HG03457 (cell line): ENCODE measurements around the gene ZNF613.
"Not testable (repeated sequence)": the region's sequence is repeated elsewhere in the genome, so short reads cannot be mapped to it uniquely, and the experiment has no call there.

Experiments used
- ATAC-seq: cut with Tn5 transposase; IDR thresholded peaks from one replicate; pipeline ENCODE4 v1.9.1; 2021; ENCODE audit warnings: moderate number of reproducible peaks; ENCODE audit not compliant: unreplicated experiment

ZNF613 gene

DNA sequence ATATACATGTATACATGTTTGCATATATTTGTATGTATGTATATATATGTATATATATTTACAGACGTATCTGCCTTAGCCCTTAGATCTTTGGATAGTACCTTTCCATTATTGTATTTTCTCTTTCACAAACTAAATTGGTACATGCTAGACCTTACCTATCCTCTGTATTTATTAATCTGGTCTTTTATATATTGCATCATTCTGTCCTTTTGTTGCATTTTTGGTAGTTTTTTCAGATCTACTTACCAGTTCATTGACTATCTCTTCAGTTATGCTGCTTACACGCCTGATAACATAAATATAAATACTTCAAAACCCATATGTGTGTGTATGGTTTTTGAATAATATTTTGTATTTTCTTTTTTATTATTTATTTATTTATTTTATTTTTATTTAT is 11.7 kb downstream of the ZNF613 start:
- ATAC-seq: no peak

DNA sequence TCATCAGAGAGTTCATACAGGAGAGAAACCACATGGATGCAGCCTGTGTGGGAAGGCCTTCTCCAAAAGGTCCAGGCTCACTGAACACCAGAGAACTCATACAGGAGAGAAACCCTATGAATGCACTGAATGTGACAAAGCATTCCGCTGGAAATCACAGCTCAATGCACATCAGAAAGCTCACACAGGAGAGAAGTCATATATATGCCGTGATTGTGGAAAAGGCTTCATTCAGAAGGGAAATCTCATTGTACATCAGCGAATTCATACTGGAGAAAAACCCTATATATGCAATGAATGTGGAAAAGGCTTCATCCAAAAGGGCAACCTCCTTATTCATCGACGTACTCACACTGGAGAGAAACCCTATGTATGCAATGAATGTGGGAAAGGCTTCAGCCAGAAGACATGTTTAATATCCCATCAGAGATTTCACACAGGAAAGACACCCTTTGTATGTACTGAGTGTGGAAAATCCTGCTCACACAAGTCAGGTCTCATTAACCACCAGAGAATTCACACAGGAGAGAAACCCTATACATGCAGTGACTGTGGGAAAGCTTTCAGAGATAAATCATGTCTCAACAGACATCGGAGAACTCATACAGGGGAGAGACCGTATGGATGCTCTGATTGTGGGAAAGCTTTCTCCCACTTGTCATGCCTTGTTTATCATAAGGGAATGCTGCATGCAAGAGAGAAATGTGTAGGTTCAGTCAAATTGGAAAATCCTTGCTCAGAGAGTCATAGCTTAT is 17.7 kb downstream of the ZNF613 start:
- ATAC-seq: no peak

GRCh38 chr19:51946602-51947001 is 19.3 kb downstream of the ZNF613 start:
- no peak for ATAC-seq

DNA sequence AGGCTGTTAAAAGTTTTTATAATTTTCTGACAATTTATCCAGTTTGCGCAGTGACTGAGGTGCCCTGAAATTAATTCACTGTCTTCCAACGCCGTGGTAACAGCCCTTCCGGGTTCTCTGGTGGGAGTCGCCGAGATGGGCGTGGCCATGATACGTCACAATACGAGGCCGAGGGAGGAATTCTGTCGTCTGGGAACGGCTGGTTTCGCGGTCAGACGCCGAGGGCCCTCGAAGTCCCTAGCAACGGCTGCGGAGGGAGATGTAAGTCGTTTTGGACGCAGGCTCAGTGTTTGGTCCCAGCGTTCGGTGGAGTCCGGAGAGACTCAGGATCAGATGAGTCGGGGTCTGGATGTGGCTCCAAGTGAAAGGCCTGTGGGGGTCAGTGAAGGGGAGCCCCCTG is 21.7 kb downstream of the ZNF613 start:
- ATAC-seq: no peak

- ATAC-seq: not testable (repeated sequence)
Observed at GRCh38 chr19:51957846-51958245, 30.6 kb downstream of the ZNF613 start.

- no peak for ATAC-seq
Observed at GRCh38 chr19:51959791-51960190, 32.5 kb downstream of the ZNF613 start.

GRCh38 chr19:51960621-51961233 is 33.5 kb downstream of the ZNF613 start:
- not testable (repeated sequence) for ATAC-seq

GRCh38 chr19:51965583-51965982 is 38.3 kb downstream of the ZNF613 start:
- no peak for ATAC-seq

GRCh38 chr19:51970718-51971117 is 43.4 kb downstream of the ZNF613 start:
- ATAC-seq: no peak

DNA sequence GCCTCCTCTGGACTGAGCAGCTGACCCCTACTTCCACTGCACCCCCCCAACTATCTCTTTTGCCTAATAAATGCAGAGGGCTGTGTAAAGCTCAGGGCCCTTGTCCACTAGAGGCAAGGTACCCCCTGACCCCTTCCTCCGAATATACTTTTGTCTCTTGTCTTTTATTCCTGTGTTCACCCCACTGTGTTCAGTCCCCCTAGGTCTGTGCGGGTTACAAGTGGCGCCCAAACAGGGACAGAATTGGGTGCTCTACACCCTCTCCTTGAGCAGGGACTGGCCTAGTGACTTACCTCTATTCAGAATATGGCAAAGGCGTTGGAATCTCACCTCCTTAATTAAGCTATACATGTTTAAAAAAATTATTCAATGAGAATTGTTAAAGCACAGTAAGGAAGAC is 44.4 kb downstream of the ZNF613 start:
- ATAC-seq: no peak

DNA sequence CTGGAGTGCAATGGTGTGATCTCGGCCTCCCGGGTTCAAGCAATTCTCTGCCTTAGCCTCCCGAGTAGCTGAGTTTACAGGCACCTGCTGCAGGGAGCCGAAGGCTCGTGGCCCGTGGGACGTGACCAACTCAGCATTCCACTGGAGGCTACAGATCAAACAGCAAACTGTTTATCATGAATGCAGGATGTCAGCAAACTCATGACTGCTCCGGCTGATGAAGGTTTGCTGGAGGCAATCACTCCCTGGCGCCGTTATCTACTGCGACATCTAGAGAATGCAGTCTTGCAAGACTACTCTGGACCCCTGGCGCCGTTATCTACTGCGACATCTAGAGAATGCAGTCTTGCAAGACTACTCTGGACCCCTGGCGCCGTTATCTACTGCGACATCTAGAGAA is 48.5 kb downstream of the ZNF613 start:
- not testable (repeated sequence) for ATAC-seq

DNA sequence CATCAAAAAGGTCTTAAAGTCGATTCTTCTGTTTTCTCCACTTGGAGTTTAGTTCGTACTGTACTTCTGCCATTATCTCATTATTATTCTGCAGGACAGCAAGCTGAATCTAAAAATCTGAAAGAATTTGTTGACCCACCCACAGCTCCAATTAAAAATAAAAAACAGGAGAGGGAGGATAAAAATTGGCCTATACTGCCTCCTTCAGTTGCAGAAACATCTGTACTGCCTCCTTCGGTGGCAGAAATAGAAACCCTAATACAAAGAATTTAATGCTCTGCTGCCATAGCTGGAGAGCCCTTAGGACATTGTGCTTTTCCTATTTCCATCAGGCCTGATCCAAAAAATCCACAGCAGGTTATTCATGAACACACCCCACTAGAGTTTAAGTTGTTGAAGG is 49.6 kb downstream of the ZNF613 start:
- ATAC-seq: no peak

GRCh38 chr19:51977346-51977745 is 50.1 kb downstream of the ZNF613 start:
- no peak for ATAC-seq

DNA sequence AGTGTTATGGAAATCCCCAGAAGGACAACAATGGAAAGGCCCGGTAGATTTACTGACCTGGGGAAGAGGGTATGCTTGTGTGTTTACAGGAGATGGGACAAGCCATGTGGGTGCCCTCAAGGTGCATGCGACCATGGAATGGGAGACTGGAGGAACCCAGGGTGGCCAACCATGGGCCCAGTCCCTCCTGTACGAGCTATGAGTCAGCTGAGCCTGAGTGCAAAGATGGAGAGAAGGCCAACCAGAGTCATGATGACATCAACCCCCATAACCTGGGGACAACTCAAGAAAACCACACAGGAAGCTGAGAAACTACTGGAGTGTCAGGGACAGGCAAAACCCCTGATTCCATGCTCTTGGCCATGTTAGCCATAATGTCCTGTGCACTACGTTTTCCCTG is 51.6 kb downstream of the ZNF613 start:
- ATAC-seq: no peak

DNA sequence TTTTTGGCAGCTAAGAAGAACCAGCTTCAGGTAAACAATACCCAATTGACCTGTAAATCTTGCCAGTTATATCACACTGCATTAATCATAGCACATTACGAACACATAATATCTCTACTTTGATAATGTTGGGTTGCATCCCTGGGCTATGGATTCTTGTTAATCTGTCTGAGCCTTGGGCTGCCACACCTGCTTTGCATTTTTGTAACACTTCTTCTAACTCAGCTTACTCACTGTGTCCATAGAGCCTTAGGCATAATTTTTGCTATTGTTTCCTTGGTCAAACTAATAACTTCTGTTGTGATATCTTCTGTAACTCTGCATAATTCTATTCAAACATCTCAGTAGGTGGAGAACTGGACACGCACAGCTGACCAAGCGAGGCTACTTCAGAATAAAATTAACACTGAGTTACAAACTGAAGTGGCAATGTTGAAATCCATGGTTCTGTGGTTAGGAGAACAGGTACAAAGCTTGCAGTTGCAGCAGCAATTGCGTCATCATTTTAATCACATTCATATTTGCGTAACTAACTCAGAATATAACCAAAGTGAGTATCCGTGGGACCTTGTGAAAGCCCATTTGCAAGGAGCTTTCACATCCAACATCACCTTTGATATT is 53.0 kb downstream of the ZNF613 start:
- ATAC-seq: no peak

- not testable (repeated sequence) for ATAC-seq
Observed at GRCh38 chr19:51980926-51981325, 53.7 kb downstream of the ZNF613 start.

DNA sequence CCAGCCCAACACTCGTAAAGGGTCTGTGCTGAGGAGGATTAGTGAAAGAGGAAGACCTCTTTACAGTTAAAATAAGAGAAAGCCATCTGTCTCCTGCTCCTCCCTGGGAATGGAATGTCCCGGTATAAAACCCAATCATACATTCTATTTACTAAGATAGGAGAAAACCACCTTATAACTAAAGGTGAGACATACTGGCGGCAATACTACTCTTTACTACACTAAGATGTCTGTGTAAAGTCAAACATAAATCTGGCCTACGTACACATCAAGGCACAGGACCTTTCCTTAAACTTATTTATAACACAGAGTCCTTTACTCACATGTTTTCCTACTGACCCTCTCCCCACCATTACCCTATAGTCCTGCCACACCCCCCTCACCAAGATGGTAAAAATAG is 56.1 kb downstream of the ZNF613 start:
- ATAC-seq: no peak

- ATAC-seq: peak; percentile 83
Observed at GRCh38 chr19:51986309-51987291, 59.3 kb downstream of the ZNF613 start, which contains the start of gene ZNF350. ZNF350 (minus strand) TSS chr19:51986840; CDS start chr19:51974360, 12,480 bp downstream.

DNA sequence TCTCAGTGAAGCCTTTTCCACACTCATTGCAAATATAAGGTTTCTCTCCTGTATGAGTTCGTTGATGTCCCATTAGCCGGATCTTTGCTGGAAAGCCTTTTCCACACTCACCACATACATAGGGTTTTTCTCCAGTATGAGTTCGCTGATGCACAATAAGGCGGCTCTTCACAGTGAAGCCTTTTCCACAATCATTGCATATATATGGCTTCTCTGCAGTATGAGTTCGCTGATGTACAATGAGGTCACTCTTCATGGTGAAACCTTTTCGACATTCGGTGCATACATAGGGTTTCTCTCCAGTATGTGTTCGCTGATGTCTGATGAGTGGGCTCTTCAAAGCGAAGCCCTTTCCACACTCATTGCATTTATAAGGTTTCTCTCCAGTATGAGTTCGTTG is 66.2 kb downstream of the ZNF613 start:
- no peak for ATAC-seq

GRCh38 chr19:51994048-51994644 is 66.9 kb downstream of the ZNF613 start:
- ATAC-seq: no peak
